ENCODE data around the gene ISG20L2.

ISG20L2 gene

GRCh38 chr1:156711011-156711817, 17.4 kb downstream of the ISG20L2 start:
- no peak overlapping the region for H3K4me3 ChIP-seq (replicated peaks in 1 of 2; ENCODE audit: low read depth in 2 of 2, low read length in 2 of 2)
- TF ChIP-seq CTCF (IDR thresholded peaks at IDR 0.05; ENCODE audit: low read depth, low read length) = no peak
- peak in 1 of 2 donors; percentile 65 for DNase-seq (ENCODE audit: low read depth in 2 of 2)

DNA sequence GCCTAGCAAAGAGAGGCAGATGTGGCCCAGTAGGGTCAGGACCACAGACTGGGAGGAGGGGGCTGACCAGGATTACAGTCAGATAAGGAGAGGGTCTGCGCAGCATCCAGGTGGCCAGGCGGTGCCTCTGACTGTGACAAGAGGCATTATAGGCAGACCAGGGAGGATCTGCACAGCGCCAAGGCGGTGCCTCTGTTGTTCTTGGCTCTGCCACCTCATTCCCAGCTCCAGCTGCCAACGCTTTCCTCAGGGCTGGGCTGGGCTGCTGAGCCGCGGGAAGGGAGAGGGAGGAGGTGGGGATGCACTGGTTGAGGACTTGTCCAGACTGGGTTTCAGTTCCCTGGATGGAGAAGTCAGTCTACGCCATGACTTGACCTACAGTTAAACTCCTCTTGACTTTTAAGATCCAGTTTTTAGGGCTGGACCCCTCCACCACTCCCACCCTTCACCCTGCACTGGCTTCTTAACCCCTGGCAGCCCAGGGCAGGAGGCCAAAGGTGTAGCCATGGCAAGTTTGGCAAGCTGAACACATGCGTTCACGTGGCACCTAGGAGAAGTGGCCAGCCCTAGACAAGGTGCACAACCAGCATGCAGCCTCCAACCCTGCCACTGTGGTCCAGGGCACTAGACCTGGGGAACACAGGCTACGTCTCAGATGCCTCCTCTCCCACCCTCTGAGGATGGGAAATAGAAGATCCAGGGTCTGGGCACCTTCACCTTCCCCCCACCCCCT, 18.6 kb downstream of the ISG20L2 start:
- no peak for TF ChIP-seq CTCF (IDR thresholded peaks at IDR 0.05; ENCODE audit: low read depth, low read length)
- no peak overlapping the region for H3K4me3 ChIP-seq (replicated peaks in 1 of 2; ENCODE audit: low read depth in 2 of 2, low read length in 2 of 2)
- peak; percentile 51 to 80 for DNase-seq (ENCODE audit: low read depth in 2 of 2)

GRCh38 chr1:156709031-156709430, 19.5 kb downstream of the ISG20L2 start:
- H3K4me3 ChIP-seq (replicated peaks in 1 of 2; ENCODE audit: low read depth in 2 of 2, low read length in 2 of 2) = no peak overlapping the region
- no peak for TF ChIP-seq CTCF (IDR thresholded peaks at IDR 0.05; ENCODE audit: low read depth, low read length)
- DNase-seq (ENCODE audit: low read depth in 2 of 2) = no peak

- DNase-seq (ENCODE audit: low read depth in 2 of 2) = no peak
- H3K4me3 ChIP-seq (replicated peaks in 1 of 2; ENCODE audit: low read depth in 2 of 2, low read length in 2 of 2) = no peak overlapping the region
- TF ChIP-seq CTCF (IDR thresholded peaks at IDR 0.05; ENCODE audit: low read depth, low read length) = no peak
Observed at GRCh38 chr1:156708218-156708661, 20.3 kb downstream of the ISG20L2 start.

DNA sequence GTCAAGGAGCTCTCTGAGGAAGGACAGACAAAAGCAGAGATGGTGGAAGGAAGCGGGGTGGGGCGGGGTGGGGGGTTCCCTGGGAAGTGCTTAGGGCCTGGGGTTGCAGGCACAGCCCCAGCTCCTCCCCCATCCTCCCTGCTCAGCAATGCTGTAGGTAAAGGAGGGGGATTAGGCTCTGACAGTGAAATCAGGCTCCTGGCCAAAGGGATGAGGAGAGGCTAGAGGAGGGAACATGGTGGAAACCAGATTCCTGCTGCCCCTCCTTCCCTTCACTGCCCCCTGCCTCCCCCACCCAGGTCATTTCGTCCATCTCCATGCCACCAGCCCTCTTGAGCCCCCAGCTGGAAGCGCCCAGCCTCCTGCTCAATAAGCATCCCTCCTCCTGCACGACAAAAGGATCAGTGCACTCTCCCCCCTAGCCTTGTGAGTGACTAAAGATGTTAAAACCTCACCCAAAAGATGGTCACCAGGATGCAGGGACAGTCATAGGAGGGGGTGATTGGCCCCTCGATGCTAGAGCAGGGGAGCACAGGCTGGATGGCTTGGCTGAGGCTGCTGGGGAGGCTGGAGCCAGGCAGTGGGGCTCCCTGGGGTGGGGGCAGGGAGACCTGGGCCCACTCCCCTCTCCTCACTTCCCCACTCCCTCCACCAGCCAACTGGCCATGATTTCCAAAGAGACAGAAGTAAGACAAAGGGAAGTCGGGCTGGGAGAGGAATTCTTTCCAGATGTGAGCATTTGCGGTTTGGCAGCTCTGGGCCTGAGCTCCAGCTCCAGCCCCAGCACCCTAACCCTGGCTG, 20.9 kb downstream of the ISG20L2 start:
- DNase-seq (ENCODE audit: low read depth in 2 of 2) = peak in 1 of 2 donors; percentile 58
- H3K4me3 ChIP-seq (replicated peaks in 1 of 2; ENCODE audit: low read depth in 2 of 2, low read length in 2 of 2) = no peak overlapping the region
- no peak for TF ChIP-seq CTCF (IDR thresholded peaks at IDR 0.05; ENCODE audit: low read depth, low read length)

DNA sequence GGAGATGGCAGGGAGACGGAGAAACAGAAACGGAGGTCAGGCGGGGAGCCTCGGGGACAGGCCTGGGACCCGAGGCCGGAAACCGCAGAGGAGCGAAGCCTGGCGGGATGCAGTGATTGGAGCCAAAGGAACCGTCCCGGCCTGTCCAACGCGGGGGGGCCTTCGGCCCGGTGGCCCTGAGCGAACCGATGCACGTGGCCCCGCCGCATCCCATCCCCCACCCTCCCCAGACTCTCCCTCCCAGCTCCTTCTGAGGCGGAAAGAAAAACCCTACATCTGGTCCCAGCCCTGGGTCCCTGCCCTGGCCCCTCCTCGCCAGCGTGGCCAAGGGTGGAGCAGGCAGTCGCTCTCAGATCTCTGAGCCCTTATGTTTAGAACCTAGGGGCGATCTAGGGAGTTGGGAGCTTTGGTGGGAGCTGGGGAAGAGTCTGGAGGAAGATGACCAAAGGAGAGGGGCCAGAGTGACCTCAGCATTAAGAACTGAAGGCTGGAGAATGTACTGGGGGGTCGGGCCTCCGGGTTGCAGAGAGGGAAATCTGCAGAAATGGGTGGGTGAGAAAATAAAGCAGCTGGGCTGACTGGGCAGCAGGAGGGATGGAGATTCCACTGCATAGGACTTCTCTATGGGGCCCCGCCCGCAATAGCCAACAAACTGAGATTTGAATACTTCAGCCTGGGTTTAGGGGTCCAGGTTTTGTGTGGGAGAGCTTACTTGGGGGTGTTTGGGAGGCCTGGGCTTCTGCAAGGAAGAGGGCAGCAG, 21.7 kb downstream of the ISG20L2 start:
- TF ChIP-seq CTCF (IDR thresholded peaks at IDR 0.05; ENCODE audit: low read depth, low read length) = no peak
- peak in 1 of 2 donors; percentile 68 for DNase-seq (ENCODE audit: low read depth in 2 of 2)
- peak overlapping the region; percentile 10 to 19 for H3K4me3 ChIP-seq (replicated peaks in 1 of 2; ENCODE audit: low read depth in 2 of 2, low read length in 2 of 2)

Measured in cardiac fibroblast (primary cell).